ENCODE measurements around the gene SLC8B1. TPM values are rescaled to one million over a fixed set of nuclear protein-coding genes. Genes with fewer than 3 reads are reported as not detected.

SLC8B1 gene
- total RNA-seq, 2 experiments from 2014 or later: 85.3 to 92.7 TPM

GRCh38 chr12:113277511-113277910, 57.4 kb downstream of the SLC8B1 start:
- Mint-ChIP-seq H3K36me3 (ENCODE audit: low read depth) (peaks cover 66% of the 10 kb centered on the region), H3K27ac (no peak overlapping the region), H3K27me3 (no peaks in the 10 kb centered on the region), H3K9me3 (no peaks in the 10 kb centered on the region), H3K4me1 (ENCODE audit: low read depth) (no peaks in the 10 kb centered on the region), H3K4me3 (no peak overlapping the region)
- DNase-seq (no peak), ATAC-seq (ENCODE audit: poor library complexity) (no peak)
- ChIA-PET POLR2A (no interaction called here), CTCF (no interaction called here)
- no peak for TF ChIP-seq CTCF (IDR thresholded peaks at IDR 0.05)
- H3K27me3 ChIP-seq (ENCODE audit: control insufficient read depth in 1 of 2, insufficient read depth in 2 of 2, low read length in 2 of 2): no peaks in the 10 kb centered on the region
- no peaks in the 10 kb centered on the region for H3K4me1 ChIP-seq (ENCODE audit: insufficient read depth, low read length)
- no peaks in the 10 kb centered on the region for H3K9me3 ChIP-seq (ENCODE audit: control insufficient read depth in 1 of 2, insufficient read depth in 1 of 2, low read length in 2 of 2)
- H3K27ac ChIP-seq (ENCODE audit: low read depth in 1 of 2, low read length in 2 of 2): no peak overlapping the region
- H3K36me3 ChIP-seq (ENCODE audit: insufficient read depth, low read length): peaks cover 41% of the 10 kb centered on the region
- intact Hi-C loops (cut with DNase I, micrococcal nuclease): no loop called here
- no peak overlapping the region for H3K4me3 ChIP-seq (ENCODE audit: low read length)

- H3K27ac ChIP-seq (ENCODE audit: low read depth in 1 of 2, low read length in 2 of 2): no peak overlapping the region
- Mint-ChIP-seq H3K4me3 (no peak overlapping the region), H3K27ac (no peak overlapping the region), H3K27me3 (no peaks in the 10 kb centered on the region), H3K4me1 (ENCODE audit: low read depth) (no peaks in the 10 kb centered on the region), H3K9me3 (no peaks in the 10 kb centered on the region), H3K36me3 (ENCODE audit: low read depth) (peaks cover 71% of the 10 kb centered on the region)
- ATAC-seq (ENCODE audit: poor library complexity) (no peak), DNase-seq (no peak)
- H3K4me1 ChIP-seq (ENCODE audit: insufficient read depth, low read length): no peaks in the 10 kb centered on the region
- no peak overlapping the region for H3K4me3 ChIP-seq (ENCODE audit: low read length)
- CTCF ChIA-PET: no interaction called here
- TF ChIP-seq CTCF (IDR thresholded peaks at IDR 0.05): no peak
- H3K27me3 ChIP-seq (ENCODE audit: control insufficient read depth in 1 of 2, insufficient read depth in 2 of 2, low read length in 2 of 2): no peaks in the 10 kb centered on the region
- POLR2A ChIA-PET: no interaction called here
- peaks cover 42% of the 10 kb centered on the region for H3K36me3 ChIP-seq (ENCODE audit: insufficient read depth, low read length)
- no peaks in the 10 kb centered on the region for H3K9me3 ChIP-seq (ENCODE audit: control insufficient read depth in 1 of 2, insufficient read depth in 1 of 2, low read length in 2 of 2)
- intact Hi-C loops (cut with DNase I, micrococcal nuclease): no loop called here
These were observed 57.9 kb downstream of the SLC8B1 start for GRCh38 chr12:113276946-113277500.

GRCh38 chr12:113276306-113276705, 58.6 kb downstream of the SLC8B1 start:
- H3K9me3 ChIP-seq (ENCODE audit: control insufficient read depth in 1 of 2, insufficient read depth in 1 of 2, low read length in 2 of 2): no peaks in the 10 kb centered on the region
- CTCF ChIA-PET: no interaction called here
- DNase-seq (no peak), ATAC-seq (ENCODE audit: poor library complexity) (no peak)
- no peaks in the 10 kb centered on the region for H3K4me1 Mint-ChIP-seq (ENCODE audit: low read depth)
- H3K27ac ChIP-seq (ENCODE audit: low read depth in 1 of 2, low read length in 2 of 2): no peak overlapping the region
- H3K27me3 Mint-ChIP-seq: no peaks in the 10 kb centered on the region
- no peaks in the 10 kb centered on the region for H3K9me3 Mint-ChIP-seq
- TF ChIP-seq CTCF (IDR thresholded peaks at IDR 0.05): no peak
- POLR2A ChIA-PET: no interaction called here
- no peak overlapping the region for H3K4me3 ChIP-seq (ENCODE audit: low read length)
- intact Hi-C loops (cut with DNase I, micrococcal nuclease): no loop called here
- no peaks in the 10 kb centered on the region for H3K27me3 ChIP-seq (ENCODE audit: control insufficient read depth in 1 of 2, insufficient read depth in 2 of 2, low read length in 2 of 2)
- peaks cover 50% of the 10 kb centered on the region for H3K36me3 ChIP-seq (ENCODE audit: insufficient read depth, low read length)
- H3K36me3 Mint-ChIP-seq (ENCODE audit: low read depth): peaks cover 72% of the 10 kb centered on the region
- no peak overlapping the region for H3K27ac Mint-ChIP-seq
- no peaks in the 10 kb centered on the region for H3K4me1 ChIP-seq (ENCODE audit: insufficient read depth, low read length)
- no peak overlapping the region for H3K4me3 Mint-ChIP-seq
